ENCODE results near the gene MBOAT2. TPM values are rescaled to one million over a fixed set of nuclear protein-coding genes. Genes with fewer than 3 reads are reported as not detected.
"Not testable (repeated sequence)": the region's sequence is repeated elsewhere in the genome, so short reads cannot be mapped to it uniquely, and the experiment has no call there.

The MBOAT2 gene
- total and polyA plus RNA-seq, 4 donors, result 9.0 to 72.9 (median 16.8) TPM

- H3K27me3 ChIP-seq (ENCODE audit: control insufficient read depth in 3 of 3, insufficient read depth in 3 of 3, low read length in 2 of 3), result no peaks in the 10 kb centered on the region
- no peak overlapping the region for H3K27ac ChIP-seq (ENCODE audit: low read depth in 1 of 2, low read length in 1 of 2)
- H3K9me3 ChIP-seq (ENCODE audit: control insufficient read depth in 4 of 4, insufficient read depth in 3 of 4, low read length in 3 of 4), result no peaks in the 10 kb centered on the region
- 80 to 89% methylated on average over 4 of the region's 4 CpGs for WGBS, 2 donors
- no peak overlapping the region for H3K9ac ChIP-seq (ENCODE audit: insufficient read depth in 1 of 2, low read length in 2 of 2)
- peaks cover 0 to 2% (median 0%) of the 10 kb centered on the region in 5 donors for H3K4me1 ChIP-seq (ENCODE audit: control insufficient read depth in 5 of 5, insufficient read depth in 5 of 5, low read length in 5 of 5)
- no peaks in the 10 kb centered on the region for H3K36me3 ChIP-seq (ENCODE audit: control insufficient read depth in 4 of 4, insufficient read depth in 4 of 4, low read length in 4 of 4)
- ATAC-seq (ENCODE audit: insufficient read depth, low FRiP score) (no peak), DNase-seq (no peak)
- H3K4me3 ChIP-seq, result no peak overlapping the region
- no peak for TF ChIP-seq CTCF (IDR thresholded peaks at IDR 0.05; ENCODE audit: control extremely low read depth, extremely low read depth)
Observed at GRCh38 chr2:8977758-8978157, 25.7 kb downstream of the MBOAT2 start.

- 23 to 39% methylated on average over 8 of the region's 8 CpGs for WGBS, 2 donors
- H3K27ac ChIP-seq (ENCODE audit: low read depth in 1 of 2, low read length in 1 of 2), result no peak overlapping the region
- no peak for TF ChIP-seq CTCF (IDR thresholded peaks at IDR 0.05; ENCODE audit: control extremely low read depth, extremely low read depth)
- H3K9ac ChIP-seq (ENCODE audit: insufficient read depth in 1 of 2, low read length in 2 of 2), result no peak overlapping the region
- no peaks in the 10 kb centered on the region for H3K27me3 ChIP-seq (ENCODE audit: control insufficient read depth in 3 of 3, insufficient read depth in 3 of 3, low read length in 2 of 3)
- no peaks in the 10 kb centered on the region for H3K9me3 ChIP-seq (ENCODE audit: control insufficient read depth in 4 of 4, insufficient read depth in 3 of 4, low read length in 3 of 4)
- H3K4me3 ChIP-seq, result no peak overlapping the region
- DNase-seq (peak in 1 of 3 donors; percentile 41), ATAC-seq (ENCODE audit: insufficient read depth, low FRiP score) (no peak)
- peaks cover 0 to 2% (median 0%) of the 10 kb centered on the region in 5 donors for H3K4me1 ChIP-seq (ENCODE audit: control insufficient read depth in 5 of 5, insufficient read depth in 5 of 5, low read length in 5 of 5)
- H3K36me3 ChIP-seq (ENCODE audit: control insufficient read depth in 4 of 4, insufficient read depth in 4 of 4, low read length in 4 of 4), result no peaks in the 10 kb centered on the region
Observed at GRCh38 chr2:8976442-8977259, 26.8 kb downstream of the MBOAT2 start.

GRCh38 chr2:8974016-8974415 lies 29.5 kb downstream of the MBOAT2 start:
- no peak for TF ChIP-seq CTCF (IDR thresholded peaks at IDR 0.05; ENCODE audit: control extremely low read depth, extremely low read depth)
- Histone ChIP-seq H3K36me3 (ENCODE audit: control insufficient read depth in 4 of 4, insufficient read depth in 4 of 4, low read length in 4 of 4) (no peaks in the 10 kb centered on the region), H3K27me3 (ENCODE audit: control insufficient read depth in 3 of 3, insufficient read depth in 3 of 3, low read length in 2 of 3) (no peaks in the 10 kb centered on the region), H3K4me1 (ENCODE audit: control insufficient read depth in 5 of 5, insufficient read depth in 5 of 5, low read length in 5 of 5) (peaks cover 0 to 2% (median 0%) of the 10 kb centered on the region in 5 donors), H3K9me3 (ENCODE audit: control insufficient read depth in 4 of 4, insufficient read depth in 3 of 4, low read length in 3 of 4) (no peaks in the 10 kb centered on the region), H3K4me3 (no peak overlapping the region), H3K9ac (ENCODE audit: insufficient read depth in 1 of 2, low read length in 2 of 2) (no peak overlapping the region), H3K27ac (ENCODE audit: low read depth in 1 of 2, low read length in 1 of 2) (no peak overlapping the region)
- 89 to 97% methylated on average over 4 of the region's 4 CpGs for WGBS, 2 donors
- DNase-seq (no peak), ATAC-seq (ENCODE audit: insufficient read depth, low FRiP score) (no peak)

- not testable (repeated sequence) for H3K9me3 ChIP-seq (ENCODE audit: control insufficient read depth in 4 of 4, insufficient read depth in 3 of 4, low read length in 3 of 4); H3K27ac ChIP-seq (ENCODE audit: low read depth in 1 of 2, low read length in 1 of 2); H3K4me3 ChIP-seq; H3K27me3 ChIP-seq (ENCODE audit: control insufficient read depth in 3 of 3, insufficient read depth in 3 of 3, low read length in 2 of 3); ATAC-seq (ENCODE audit: insufficient read depth, low FRiP score); H3K4me1 ChIP-seq (ENCODE audit: control insufficient read depth in 5 of 5, insufficient read depth in 5 of 5, low read length in 5 of 5); DNase-seq; H3K36me3 ChIP-seq (ENCODE audit: control insufficient read depth in 4 of 4, insufficient read depth in 4 of 4, low read length in 4 of 4); H3K9ac ChIP-seq (ENCODE audit: insufficient read depth in 1 of 2, low read length in 2 of 2)
- WGBS, 2 donors, result 79 to 90% methylated on average over 3 of the region's 3 CpGs
Observed at GRCh38 chr2:8973017-8973416, 30.5 kb downstream of the MBOAT2 start.

- H3K4me1 ChIP-seq (ENCODE audit: control insufficient read depth in 5 of 5, insufficient read depth in 5 of 5, low read length in 5 of 5); H3K4me3 ChIP-seq; H3K27me3 ChIP-seq (ENCODE audit: control insufficient read depth in 3 of 3, insufficient read depth in 3 of 3, low read length in 2 of 3); ATAC-seq (ENCODE audit: insufficient read depth, low FRiP score); DNase-seq; H3K27ac ChIP-seq (ENCODE audit: low read depth in 1 of 2, low read length in 1 of 2); H3K9me3 ChIP-seq (ENCODE audit: control insufficient read depth in 4 of 4, insufficient read depth in 3 of 4, low read length in 3 of 4); H3K9ac ChIP-seq (ENCODE audit: insufficient read depth in 1 of 2, low read length in 2 of 2); H3K36me3 ChIP-seq (ENCODE audit: control insufficient read depth in 4 of 4, insufficient read depth in 4 of 4, low read length in 4 of 4): not testable (repeated sequence)
- no CpG with 5 or more reads among the region's 1 CpG for WGBS, 2 donors
Observed at GRCh38 chr2:8972535-8972934, 30.9 kb downstream of the MBOAT2 start.

GRCh38 chr2:8969348-8969747 lies 34.1 kb downstream of the MBOAT2 start:
- H3K4me1 ChIP-seq (ENCODE audit: control insufficient read depth in 5 of 5, insufficient read depth in 5 of 5, low read length in 5 of 5); ATAC-seq (ENCODE audit: insufficient read depth, low FRiP score); H3K4me3 ChIP-seq; H3K9me3 ChIP-seq (ENCODE audit: control insufficient read depth in 4 of 4, insufficient read depth in 3 of 4, low read length in 3 of 4); H3K27me3 ChIP-seq (ENCODE audit: control insufficient read depth in 3 of 3, insufficient read depth in 3 of 3, low read length in 2 of 3); H3K27ac ChIP-seq (ENCODE audit: low read depth in 1 of 2, low read length in 1 of 2); DNase-seq; H3K9ac ChIP-seq (ENCODE audit: insufficient read depth in 1 of 2, low read length in 2 of 2); H3K36me3 ChIP-seq (ENCODE audit: control insufficient read depth in 4 of 4, insufficient read depth in 4 of 4, low read length in 4 of 4): not testable (repeated sequence)
- 95 to 96% methylated on average over 2 of the region's 2 CpGs for WGBS, 2 donors

Measured in lung (tissue), 12 donors.